ENCODE data around the gene IL18BP.

DNA sequence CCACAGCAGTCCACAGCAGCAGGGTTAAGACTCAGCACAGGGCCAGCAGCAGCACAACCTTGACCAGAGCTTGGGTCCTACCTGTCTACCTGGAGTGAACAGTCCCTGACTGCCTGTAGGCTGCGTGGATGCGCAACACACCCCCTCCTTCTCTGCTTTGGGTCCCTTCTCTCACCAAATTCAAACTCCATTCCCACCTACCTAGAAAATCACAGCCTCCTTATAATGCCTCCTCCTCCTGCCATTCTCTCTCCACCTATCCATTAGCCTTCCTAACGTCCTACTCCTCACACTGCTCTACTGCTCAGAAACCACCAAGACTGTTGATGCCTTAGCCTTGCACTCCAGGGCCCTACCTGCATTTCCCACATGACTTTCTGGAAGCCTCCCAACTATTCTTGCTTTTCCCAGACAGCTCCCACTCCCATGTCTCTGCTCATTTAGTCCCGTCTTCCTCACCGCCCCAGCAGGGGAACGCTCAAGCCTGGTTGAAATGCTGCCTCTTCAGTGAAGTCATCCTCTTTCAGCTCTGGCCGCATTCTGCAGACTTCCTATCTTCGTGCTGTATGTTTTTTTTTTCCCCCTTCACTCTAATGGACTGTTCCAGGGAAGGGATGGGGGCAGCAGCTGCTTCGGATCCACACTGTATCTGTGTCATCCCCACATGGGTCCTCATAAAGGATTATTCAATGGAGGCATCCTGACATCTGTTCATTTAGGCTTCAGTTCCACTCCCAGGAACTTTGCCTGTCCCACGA lies 3.3 kb downstream of the IL18BP start:
- TF ChIP-seq, protein P1, sequence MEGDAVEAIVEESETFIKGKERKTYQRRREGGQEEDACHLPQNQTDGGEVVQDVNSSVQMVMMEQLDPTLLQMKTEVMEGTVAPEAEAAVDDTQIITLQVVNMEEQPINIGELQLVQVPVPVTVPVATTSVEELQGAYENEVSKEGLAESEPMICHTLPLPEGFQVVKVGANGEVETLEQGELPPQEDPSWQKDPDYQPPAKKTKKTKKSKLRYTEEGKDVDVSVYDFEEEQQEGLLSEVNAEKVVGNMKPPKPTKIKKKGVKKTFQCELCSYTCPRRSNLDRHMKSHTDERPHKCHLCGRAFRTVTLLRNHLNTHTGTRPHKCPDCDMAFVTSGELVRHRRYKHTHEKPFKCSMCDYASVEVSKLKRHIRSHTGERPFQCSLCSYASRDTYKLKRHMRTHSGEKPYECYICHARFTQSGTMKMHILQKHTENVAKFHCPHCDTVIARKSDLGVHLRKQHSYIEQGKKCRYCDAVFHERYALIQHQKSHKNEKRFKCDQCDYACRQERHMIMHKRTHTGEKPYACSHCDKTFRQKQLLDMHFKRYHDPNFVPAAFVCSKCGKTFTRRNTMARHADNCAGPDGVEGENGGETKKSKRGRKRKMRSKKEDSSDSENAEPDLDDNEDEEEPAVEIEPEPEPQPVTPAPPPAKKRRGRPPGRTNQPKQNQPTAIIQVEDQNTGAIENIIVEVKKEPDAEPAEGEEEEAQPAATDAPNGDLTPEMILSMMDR (IDR thresholded peaks at IDR 0.05; ENCODE audit: borderline replicate concordance, extremely low read depth, low read length, poor library complexity, severe bottlenecking), result no peak
- no peak for TF ChIP-seq EZH2 (IDR thresholded peaks at IDR 0.05; ENCODE audit: borderline replicate concordance, low read depth, low read length, severe bottlenecking)
